Vagina (tissue), 2 donors: ENCODE measurements around the gene GJB1. TPM values are rescaled to one million over a fixed set of nuclear protein-coding genes. Genes with fewer than 3 reads are reported as not detected.

ENCODE experiments used
- DNase-seq, 2 donors: peaks; one replicate each; pipeline ENCODE4 v3.0.0-alpha.2; 2017; ENCODE audit errors: extremely low spot score in 2 of 2
- H3K27ac ChIP-seq: fragments of 200-600 bp; sonication (generic); one replicate; pipeline ENCODE4 v1.5.1; 2019
- H3K27me3 ChIP-seq: fragments of 200-600 bp; sonication (generic); one replicate; pipeline ENCODE4 v1.5.1; 2019
- H3K36me3 ChIP-seq, 2 donors: fragments of 200-600 bp; sonication (generic); one replicate each; pipeline ENCODE4 v1.5.1; 2017 to 2019
- H3K4me1 ChIP-seq: fragments of 200-600 bp; sonication (generic); one replicate; pipeline ENCODE4 v1.5.1; 2019
- H3K4me3 ChIP-seq, 2 donors: fragments of 200-600 bp; sonication (generic); 1 replicate in 1 of 2; 2 replicates in 1 of 2; pipeline ENCODE4 v1.5.1; 2016 to 2019
- H3K9me3 ChIP-seq: fragments of 200-600 bp; sonication (generic); one replicate; pipeline ENCODE4 v1.5.1; 2019
- POLR2A ChIP-seq, 2 donors: fragments of 450-650 bp; IDR thresholded peaks; one replicate each; pipeline ENCODE4 v1.6.1; 2017; ENCODE audit warnings: antibody characterized with exemption in 2 of 2, mild to moderate bottlenecking in 2 of 2, moderate library complexity in 2 of 2
- POLR2AphosphoS5 ChIP-seq, 2 donors: sonication (generic); formaldehyde crosslinking; IDR thresholded peaks; one replicate each; pipeline ENCODE4 v1.9.0; 2017; ENCODE audit warnings: antibody characterized with exemption in 2 of 2, mild to moderate bottlenecking in 2 of 2, low read depth in 1 of 2; ENCODE audit not compliant: insufficient read depth in 1 of 2
- intact Hi-C: fragments of 100-400 bp; cut with DNase I; formaldehyde crosslinking; loops from one replicate; pipeline ENCODE4 v1.15.1; 2023
- total RNA-seq: library from RNA; depleted of rRNA; stranded (reverse); fragments of >200 nt; gene quantifications from one replicate; pipeline ENCODE4 v1.2.3, GENCODE V29; 2016
- TF ChIP-seq, protein P1 (sequence below), 3 experiments: fragments of 450-650 bp in 2 of 3; fragments of 200-600 bp in 1 of 3; sonication (generic) in 1 of 3; IDR thresholded peaks; one replicate each; pipeline ENCODE4 v1.5.1; 2017 to 2019; ENCODE audit warnings: antibody characterized with exemption in 3 of 3, mild to moderate bottlenecking in 2 of 3, moderate library complexity in 2 of 3

Gene GJB1
- total RNA-seq, 1 donor from 2014 or later: not detected

DNA sequence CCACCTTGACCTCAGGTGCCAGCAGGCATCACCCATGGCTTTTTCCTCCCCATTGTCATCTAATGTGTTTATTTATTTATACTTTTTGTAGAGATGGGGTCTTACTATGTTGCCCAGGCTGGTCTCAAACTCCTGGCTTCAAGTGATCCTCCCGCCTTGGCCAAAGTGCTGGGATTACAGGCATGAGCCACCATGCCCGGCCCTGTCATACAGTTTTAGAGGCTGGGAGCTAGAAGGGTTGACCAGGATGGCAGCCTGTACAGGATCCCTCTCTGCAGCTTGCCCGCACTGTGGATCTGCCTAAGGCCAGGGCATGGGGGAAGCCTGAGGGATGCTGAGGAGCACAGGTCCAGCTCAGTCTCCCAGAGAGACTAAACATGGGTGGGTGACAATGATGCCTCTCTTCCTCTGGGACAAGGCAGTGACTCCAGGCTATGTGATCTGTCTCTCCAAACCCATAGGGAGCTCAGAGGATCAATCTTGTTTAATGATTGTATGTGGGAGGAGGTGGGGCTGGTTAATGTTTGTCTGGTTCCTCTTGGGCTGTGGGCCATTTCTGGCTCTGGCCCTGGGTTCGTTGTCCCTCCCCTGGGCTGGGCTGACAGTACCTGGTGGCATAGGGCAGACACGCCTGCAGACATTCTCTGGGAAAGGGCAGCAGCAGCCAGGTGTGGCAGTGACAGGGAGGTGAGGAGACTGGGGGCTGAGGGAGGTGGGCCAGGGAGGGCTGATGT is 8.3 kb upstream of the GJB1 start:
- no peak overlapping the region for H3K4me3 ChIP-seq
- intact Hi-C loops: no loop called here
- no peak for DNase-seq
- H3K27me3 ChIP-seq: no peaks in the 10 kb centered on the region
- no peaks in the 10 kb centered on the region for H3K9me3 ChIP-seq
- no peak overlapping the region for H3K27ac ChIP-seq
- TF ChIP-seq POLR2A (IDR thresholded peaks at IDR 0.05) (no peak), POLR2AphosphoS5 (IDR thresholded peaks at IDR 0.05; ENCODE audit: insufficient read depth in 1 of 2, low read depth in 1 of 2) (no peak)
- TF ChIP-seq, protein P1, sequence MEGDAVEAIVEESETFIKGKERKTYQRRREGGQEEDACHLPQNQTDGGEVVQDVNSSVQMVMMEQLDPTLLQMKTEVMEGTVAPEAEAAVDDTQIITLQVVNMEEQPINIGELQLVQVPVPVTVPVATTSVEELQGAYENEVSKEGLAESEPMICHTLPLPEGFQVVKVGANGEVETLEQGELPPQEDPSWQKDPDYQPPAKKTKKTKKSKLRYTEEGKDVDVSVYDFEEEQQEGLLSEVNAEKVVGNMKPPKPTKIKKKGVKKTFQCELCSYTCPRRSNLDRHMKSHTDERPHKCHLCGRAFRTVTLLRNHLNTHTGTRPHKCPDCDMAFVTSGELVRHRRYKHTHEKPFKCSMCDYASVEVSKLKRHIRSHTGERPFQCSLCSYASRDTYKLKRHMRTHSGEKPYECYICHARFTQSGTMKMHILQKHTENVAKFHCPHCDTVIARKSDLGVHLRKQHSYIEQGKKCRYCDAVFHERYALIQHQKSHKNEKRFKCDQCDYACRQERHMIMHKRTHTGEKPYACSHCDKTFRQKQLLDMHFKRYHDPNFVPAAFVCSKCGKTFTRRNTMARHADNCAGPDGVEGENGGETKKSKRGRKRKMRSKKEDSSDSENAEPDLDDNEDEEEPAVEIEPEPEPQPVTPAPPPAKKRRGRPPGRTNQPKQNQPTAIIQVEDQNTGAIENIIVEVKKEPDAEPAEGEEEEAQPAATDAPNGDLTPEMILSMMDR (IDR thresholded peaks at IDR 0.05): no peak
- H3K36me3 ChIP-seq: no peaks in the 10 kb centered on the region
- no peaks in the 10 kb centered on the region for H3K4me1 ChIP-seq

DNA sequence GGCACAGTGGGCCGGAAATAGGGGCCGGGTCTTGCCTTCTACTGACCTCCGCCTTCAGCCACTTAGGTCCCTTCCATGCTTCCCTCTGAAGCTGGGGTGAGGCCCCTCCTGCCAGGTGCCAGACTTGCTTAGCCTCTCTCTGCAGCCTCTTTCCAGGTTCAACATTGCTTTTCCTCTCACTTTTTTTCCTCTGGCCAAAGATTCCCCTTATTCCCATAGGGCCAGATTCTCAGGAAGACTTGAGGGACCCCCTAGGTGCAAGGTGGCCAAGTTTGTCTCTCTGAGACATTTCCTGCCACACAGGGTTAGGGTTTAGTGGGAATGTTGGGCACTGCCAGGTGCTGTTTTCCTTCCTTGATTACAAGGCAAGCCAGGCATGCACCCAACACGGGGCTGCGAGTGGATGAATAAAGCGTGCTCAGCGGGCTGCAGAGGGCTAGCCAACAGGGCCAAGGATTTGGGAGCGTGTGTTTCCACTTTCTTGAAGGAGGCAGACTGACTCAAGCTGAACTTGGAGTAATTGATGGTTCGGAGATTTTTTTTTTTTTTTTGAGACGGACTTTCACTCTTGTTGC is 7.6 kb upstream of the GJB1 start:
- intact Hi-C loops: no loop called here
- Histone ChIP-seq H3K27ac (no peak overlapping the region), H3K27me3 (no peaks in the 10 kb centered on the region), H3K36me3 (no peaks in the 10 kb centered on the region), H3K9me3 (no peaks in the 10 kb centered on the region), H3K4me1 (no peaks in the 10 kb centered on the region), H3K4me3 (no peak overlapping the region)
- TF ChIP-seq POLR2AphosphoS5 (IDR thresholded peaks at IDR 0.05; ENCODE audit: insufficient read depth in 1 of 2, low read depth in 1 of 2): no peak
- TF ChIP-seq, protein P1 (IDR thresholded peaks at IDR 0.05): no peak
- no peak for DNase-seq

DNA sequence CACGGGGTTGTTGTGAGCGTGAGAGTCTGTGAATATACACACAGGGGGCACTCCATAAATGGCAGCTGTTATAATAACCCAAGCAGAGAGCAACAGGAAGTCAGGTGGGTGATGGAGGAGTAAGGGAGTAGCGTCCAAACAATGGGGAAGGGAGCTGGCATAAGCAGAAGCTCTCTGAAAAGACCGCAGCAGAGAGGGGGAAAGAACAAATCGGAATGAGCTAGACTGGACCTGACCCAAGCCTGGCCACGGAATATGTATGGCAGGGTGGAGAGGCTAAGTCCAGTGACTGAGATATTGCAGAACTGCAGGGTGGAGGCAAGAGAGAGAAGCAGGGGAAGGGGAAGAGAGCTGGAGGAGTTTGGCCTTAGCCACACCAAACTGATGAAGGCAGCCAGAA is 6.5 kb upstream of the GJB1 start:
- TF ChIP-seq, protein P1 (IDR thresholded peaks at IDR 0.05): no peak
- TF ChIP-seq POLR2AphosphoS5 (IDR thresholded peaks at IDR 0.05; ENCODE audit: insufficient read depth in 1 of 2, low read depth in 1 of 2): no peak

DNA sequence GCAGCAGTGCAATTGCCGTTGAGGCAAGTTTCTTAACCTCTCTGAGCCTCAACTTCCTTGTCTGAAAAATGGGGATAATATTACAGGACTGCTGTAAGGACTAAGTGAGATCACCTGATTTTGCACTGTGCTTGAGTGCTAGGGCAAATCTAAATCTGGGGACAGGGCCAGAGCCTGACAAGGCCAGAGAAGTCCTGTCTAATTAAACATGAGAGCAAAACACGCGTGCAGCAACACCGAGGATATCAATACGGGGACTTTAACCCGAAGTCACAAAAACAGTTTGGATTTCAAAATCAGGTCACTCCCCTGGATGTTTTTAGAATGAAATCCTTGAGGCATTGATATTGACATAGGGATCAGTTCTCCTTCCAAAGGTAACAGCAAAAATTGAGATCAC is 5.7 kb upstream of the GJB1 start:
- Histone ChIP-seq H3K4me1 (no peaks in the 10 kb centered on the region), H3K27ac (no peak overlapping the region)

More for the DNA sequence above, 6.5 kb upstream of the GJB1 start:
- no peak overlapping the region for H3K4me3 ChIP-seq
- intact Hi-C loops: no loop called here
- no peaks in the 10 kb centered on the region for H3K9me3 ChIP-seq
- no peak overlapping the region for H3K27ac ChIP-seq
- H3K4me1 ChIP-seq: no peaks in the 10 kb centered on the region
- H3K27me3 ChIP-seq: no peaks in the 10 kb centered on the region
- H3K36me3 ChIP-seq: no peaks in the 10 kb centered on the region
- DNase-seq: no peak

More for the DNA sequence above, 5.7 kb upstream of the GJB1 start:
- DNase-seq: no peak
- Histone ChIP-seq H3K36me3 (no peaks in the 10 kb centered on the region), H3K9me3 (no peaks in the 10 kb centered on the region), H3K4me3 (no peak overlapping the region), H3K27me3 (no peaks in the 10 kb centered on the region)
- no peak for TF ChIP-seq POLR2A (IDR thresholded peaks at IDR 0.05)
- TF ChIP-seq POLR2AphosphoS5 (IDR thresholded peaks at IDR 0.05; ENCODE audit: insufficient read depth in 1 of 2, low read depth in 1 of 2): no peak
- TF ChIP-seq, protein P1 (IDR thresholded peaks at IDR 0.05): no peak
- intact Hi-C loops: no loop called here
